ENCODE results near the gene CACHD1. TPM values are rescaled to one million over a fixed set of nuclear protein-coding genes. Genes with fewer than 3 reads are reported as not detected.

The CACHD1 gene
- polyA plus RNA-seq, 1 of the 3 experiments (the other 2 are of a cell fraction) = 2.2 TPM

GRCh38 chr1:64522740-64523139 lies 52.8 kb downstream of the CACHD1 start:
- H2AFZ ChIP-seq (ENCODE audit: low read depth) = no peak overlapping the region
- peaks cover 8% of the 10 kb centered on the region for H3F3A ChIP-seq (replicated peaks; ENCODE audit: insufficient read depth)
- no peak overlapping the region for H3K27ac ChIP-seq (ENCODE audit: low read depth in 2 of 2, low read length in 1 of 2)
- peaks cover 10% of the 10 kb centered on the region for H3K79me2 ChIP-seq (ENCODE audit: insufficient read depth)
- no peaks in the 10 kb centered on the region for H3K36me3 ChIP-seq (replicated peaks in 1 of 2; ENCODE audit: control insufficient read depth in 1 of 2, insufficient read depth in 2 of 2, low read length in 1 of 2)
- TF ChIP-seq TEAD4 (IDR thresholded peaks at IDR 0.05; ENCODE audit: borderline replicate concordance, insufficient read depth) (no peak), GATA2 (CRISPR knock-in tag; IDR thresholded peaks at IDR 0.05) (no peak), FOXJ3 (CRISPR knock-in tag; IDR thresholded peaks at IDR 0.05) (no peak), RAD21 (IDR thresholded peaks at IDR 0.05; ENCODE audit: low read length) (no peak), TAF1 (IDR thresholded peaks at IDR 0.05; ENCODE audit: borderline replicate concordance, low read depth, low read length) (no peak), JUND (IDR thresholded peaks at IDR 0.05) (no peak), TCF12 (IDR thresholded peaks at IDR 0.05) (no peak), NFIC (IDR thresholded peaks at IDR 0.05; ENCODE audit: borderline replicate concordance) (no peak), SIN3A (IDR thresholded peaks at IDR 0.05; ENCODE audit: borderline replicate concordance, low read depth, low read length) (no peak), NRF1 (IDR thresholded peaks at IDR 0.05; ENCODE audit: low read depth, low read length) (no peak), EZH2phosphoT487 (IDR thresholded peaks at IDR 0.05; ENCODE audit: borderline replicate concordance, low read depth) (no peak), SMC3 (IDR thresholded peaks at IDR 0.05; ENCODE audit: low read depth, low read length) (no peak), ELF1 (IDR thresholded peaks at IDR 0.05) (no peak), PBX3 (IDR thresholded peaks at IDR 0.05) (no peak)
- TF ChIP-seq, protein P1, sequence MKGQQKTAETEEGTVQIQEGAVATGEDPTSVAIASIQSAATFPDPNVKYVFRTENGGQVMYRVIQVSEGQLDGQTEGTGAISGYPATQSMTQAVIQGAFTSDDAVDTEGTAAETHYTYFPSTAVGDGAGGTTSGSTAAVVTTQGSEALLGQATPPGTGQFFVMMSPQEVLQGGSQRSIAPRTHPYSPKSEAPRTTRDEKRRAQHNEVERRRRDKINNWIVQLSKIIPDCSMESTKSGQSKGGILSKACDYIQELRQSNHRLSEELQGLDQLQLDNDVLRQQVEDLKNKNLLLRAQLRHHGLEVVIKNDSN (IDR thresholded peaks at IDR 0.05; ENCODE audit: borderline replicate concordance, low read depth) = no peak
- TF ChIP-seq, protein P2, sequence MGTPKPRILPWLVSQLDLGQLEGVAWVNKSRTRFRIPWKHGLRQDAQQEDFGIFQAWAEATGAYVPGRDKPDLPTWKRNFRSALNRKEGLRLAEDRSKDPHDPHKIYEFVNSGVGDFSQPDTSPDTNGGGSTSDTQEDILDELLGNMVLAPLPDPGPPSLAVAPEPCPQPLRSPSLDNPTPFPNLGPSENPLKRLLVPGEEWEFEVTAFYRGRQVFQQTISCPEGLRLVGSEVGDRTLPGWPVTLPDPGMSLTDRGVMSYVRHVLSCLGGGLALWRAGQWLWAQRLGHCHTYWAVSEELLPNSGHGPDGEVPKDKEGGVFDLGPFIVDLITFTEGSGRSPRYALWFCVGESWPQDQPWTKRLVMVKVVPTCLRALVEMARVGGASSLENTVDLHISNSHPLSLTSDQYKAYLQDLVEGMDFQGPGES (IDR thresholded peaks at IDR 0.05; ENCODE audit: low read depth, low read length) = no peak
- TF ChIP-seq, protein P3, sequence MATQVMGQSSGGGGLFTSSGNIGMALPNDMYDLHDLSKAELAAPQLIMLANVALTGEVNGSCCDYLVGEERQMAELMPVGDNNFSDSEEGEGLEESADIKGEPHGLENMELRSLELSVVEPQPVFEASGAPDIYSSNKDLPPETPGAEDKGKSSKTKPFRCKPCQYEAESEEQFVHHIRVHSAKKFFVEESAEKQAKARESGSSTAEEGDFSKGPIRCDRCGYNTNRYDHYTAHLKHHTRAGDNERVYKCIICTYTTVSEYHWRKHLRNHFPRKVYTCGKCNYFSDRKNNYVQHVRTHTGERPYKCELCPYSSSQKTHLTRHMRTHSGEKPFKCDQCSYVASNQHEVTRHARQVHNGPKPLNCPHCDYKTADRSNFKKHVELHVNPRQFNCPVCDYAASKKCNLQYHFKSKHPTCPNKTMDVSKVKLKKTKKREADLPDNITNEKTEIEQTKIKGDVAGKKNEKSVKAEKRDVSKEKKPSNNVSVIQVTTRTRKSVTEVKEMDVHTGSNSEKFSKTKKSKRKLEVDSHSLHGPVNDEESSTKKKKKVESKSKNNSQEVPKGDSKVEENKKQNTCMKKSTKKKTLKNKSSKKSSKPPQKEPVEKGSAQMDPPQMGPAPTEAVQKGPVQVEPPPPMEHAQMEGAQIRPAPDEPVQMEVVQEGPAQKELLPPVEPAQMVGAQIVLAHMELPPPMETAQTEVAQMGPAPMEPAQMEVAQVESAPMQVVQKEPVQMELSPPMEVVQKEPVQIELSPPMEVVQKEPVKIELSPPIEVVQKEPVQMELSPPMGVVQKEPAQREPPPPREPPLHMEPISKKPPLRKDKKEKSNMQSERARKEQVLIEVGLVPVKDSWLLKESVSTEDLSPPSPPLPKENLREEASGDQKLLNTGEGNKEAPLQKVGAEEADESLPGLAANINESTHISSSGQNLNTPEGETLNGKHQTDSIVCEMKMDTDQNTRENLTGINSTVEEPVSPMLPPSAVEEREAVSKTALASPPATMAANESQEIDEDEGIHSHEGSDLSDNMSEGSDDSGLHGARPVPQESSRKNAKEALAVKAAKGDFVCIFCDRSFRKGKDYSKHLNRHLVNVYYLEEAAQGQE (IDR thresholded peaks at IDR 0.05; ENCODE audit: low read depth, low read length) = no peak
- ChIA-PET POLR2A (no interaction called here), CTCF (no interaction called here)
- H3K4me1 ChIP-seq (ENCODE audit: control insufficient read depth in 1 of 2, insufficient read depth in 2 of 2, low read depth in 1 of 2, low read length in 1 of 2) = peaks cover 23 to 34% of the 10 kb centered on the region in 2 experiments; a peak in 3 of 4 replicates
- no peak overlapping the region for H3K9ac ChIP-seq
- no peaks in the 10 kb centered on the region for H3K27me3 ChIP-seq (ENCODE audit: insufficient read depth)
- no peak for DNase-seq
- H3K9me2 ChIP-seq = no peaks in the 10 kb centered on the region
- no peak overlapping the region for H3K4me3 ChIP-seq (ENCODE audit: low read depth in 2 of 2, low read length in 1 of 2)
- H4K20me1 ChIP-seq (ENCODE audit: insufficient read depth) = no peaks in the 10 kb centered on the region
- H3K4me2 ChIP-seq = no peak overlapping the region
- H3K9me3 ChIP-seq = no peaks in the 10 kb centered on the region
